HepG2 (cell line): ENCODE data around the gene CEBPE. TPM values are rescaled to one million over a fixed set of nuclear protein-coding genes. Genes with fewer than 3 reads are reported as not detected.

ENCODE experiments used
- ATAC-seq: fragments of 200-7000 bp; cut with Tn5 transposase; 3 replicates; pipeline ENCODE4 v1.9.1; 2020; ENCODE audit warnings: mild to moderate bottlenecking, moderate library complexity
- BruUV-seq: library from RNA; stranded (reverse); fragments of 400-500 nt; replicated peaks from 2 replicates; lab custom pipeline; 2021; lab: Mats Ljungman, UMichigan
- CTCF ChIA-PET: fragments of 300-600 bp; formaldehyde crosslinking; extraction: SDS; loops from one replicate; lab custom pipeline; 2021; ENCODE audit warnings: low total read pairs, inconsistent platforms, low intra/inter-chr PET ratio; lab: Yijun Ruan, JAX
- POLR2A ChIA-PET: fragments of 350-600 bp; sonication (Branson Sonifier 250); formaldehyde crosslinking; loops from one replicate; lab custom pipeline; 2020; ENCODE audit warnings: antibody characterized with exemption, inconsistent platforms; lab: Yijun Ruan, JAX
- DNase-seq: peaks from one replicate; pipeline ENCODE4 v3.0.0-alpha.2; 2015; ENCODE audit warnings: low spot score
- FAIRE-seq: peaks from 3 replicates; lab custom pipeline; 2011; peaks lifted over from hg19 to GRCh38; lab: Jason Lieb, UNC
- H2AFZ ChIP-seq: one replicate; pipeline ENCODE4 v1.6.1; 2011; ENCODE audit warnings: low read length, inconsistent platforms
- H3K27ac ChIP-seq: fragments of 300-600 bp; 3 replicates; pipeline ENCODE4 v1.8.0; 2011; ENCODE audit warnings: mixed run types, mild to moderate bottlenecking, mixed read lengths, low read length, inconsistent platforms; ENCODE audit not compliant: insufficient read depth; ENCODE audit errors: extremely low read length
- H3K27me3 ChIP-seq, 2 experiments: fragments of 200-600 bp in 1 of 2; 2 replicates in 1 of 2; 3 replicates in 1 of 2; pipeline versions ENCODE4 v1.6.0 to v1.8.0; 2011; ENCODE audit warnings: low read length in 2 of 2, mild to moderate bottlenecking in 2 of 2, moderate library complexity in 2 of 2, inconsistent platforms in 1 of 2; ENCODE audit not compliant: insufficient read depth in 2 of 2, control insufficient read depth in 1 of 2
- H3K36me3 ChIP-seq, 2 experiments: fragments of 200-600 bp in 1 of 2; replicated peaks in 1 of 2; 2 replicates in 1 of 2; 3 replicates in 1 of 2; pipeline versions ENCODE4 v1.5.1 to v1.8.0; 2011; ENCODE audit warnings: low read length in 2 of 2, inconsistent platforms in 1 of 2; ENCODE audit not compliant: insufficient read depth in 2 of 2, control insufficient read depth in 1 of 2
- H3K4me1 ChIP-seq: 2 replicates; pipeline ENCODE4 v1.5.1; 2012; ENCODE audit warnings: low read length, inconsistent platforms; ENCODE audit not compliant: insufficient read depth
- H3K4me2 ChIP-seq: 2 replicates; pipeline ENCODE4 v1.6.0; 2011; ENCODE audit warnings: low read depth, low read length, inconsistent platforms
- H3K4me3 ChIP-seq, 3 experiments: fragments of 200-600 bp in 1 of 3; sonication (generic), shearing (Covaris generic) in 1 of 3; replicated peaks in 1 of 3; 2 replicates each; pipeline ENCODE4 v1.5.1; 2011 to 2016; ENCODE audit warnings: low read length in 3 of 3, inconsistent platforms in 2 of 3, low read depth in 2 of 3, mild to moderate bottlenecking in 2 of 3, control low read depth in 1 of 3, mixed read lengths in 1 of 3; ENCODE audit not compliant: insufficient read depth in 1 of 3
- H3K79me2 ChIP-seq: one replicate; pipeline ENCODE4 v1.6.1; 2011; ENCODE audit warnings: low read length, inconsistent platforms; ENCODE audit not compliant: insufficient read depth
- H3K9ac ChIP-seq: 2 replicates; pipeline ENCODE4 v1.6.0; 2011; ENCODE audit warnings: mild to moderate bottlenecking, low read depth, low read length, inconsistent platforms; ENCODE audit not compliant: insufficient read depth
- H3K9me3 ChIP-seq: 2 replicates; pipeline ENCODE4 v1.5.1; 2012; ENCODE audit warnings: mild to moderate bottlenecking, low read length
- H4K20me1 ChIP-seq: 2 replicates; pipeline ENCODE4 v1.6.0; 2011; ENCODE audit warnings: inconsistent platforms, mild to moderate bottlenecking, low read length, moderate library complexity; ENCODE audit not compliant: insufficient read depth
- FOXC1 ChIP-seq: sonication (generic); formaldehyde crosslinking; IDR thresholded peaks from 2 replicates; pipeline ENCODE4 v1.8.0; 2022; ENCODE audit warnings: mild to moderate bottlenecking, missing genetic modification reagents, borderline replicate concordance
- NCOA2 ChIP-seq: sonication (generic); formaldehyde crosslinking; IDR thresholded peaks from 2 replicates; pipeline ENCODE4 v1.8.0; 2022; ENCODE audit warnings: inconsistent platforms
- RBFOX2 ChIP-seq: fragments of 200-400 bp; formaldehyde crosslinking; IDR thresholded peaks from 2 replicates; pipeline ENCODE4 v1.6.1; 2017; ENCODE audit warnings: low read depth, mild to moderate bottlenecking, low read length
- RBM22 ChIP-seq: fragments of 200-400 bp; formaldehyde crosslinking; optimal IDR thresholded peaks from 2 replicates; pipeline ENCODE3; 2017; ENCODE audit warnings: mild to moderate bottlenecking, low read length, moderate library complexity
- RXRA ChIP-seq: sonication (generic); formaldehyde crosslinking; IDR thresholded peaks from 2 replicates; pipeline ENCODE4 v1.5.1; 2020; ENCODE audit warnings: missing genetic modification reagents
- SP4 ChIP-seq: sonication (generic); formaldehyde crosslinking; IDR thresholded peaks from 2 replicates; pipeline ENCODE4 v1.8.1; 2023; ENCODE audit warnings: mild to moderate bottlenecking, missing genetic modification reagents
- SPEN ChIP-seq: sonication (generic); formaldehyde crosslinking; IDR thresholded peaks from 2 replicates; pipeline ENCODE4 v1.5.1; 2020; ENCODE audit warnings: low read depth, mild to moderate bottlenecking, missing genetic modification reagents
- TEF ChIP-seq: sonication (generic); formaldehyde crosslinking; IDR thresholded peaks from 2 replicates; pipeline ENCODE4 v1.5.0; 2020; ENCODE audit warnings: missing genetic modification reagents
- ZFP82 ChIP-seq: sonication (generic); formaldehyde crosslinking; IDR thresholded peaks from 2 replicates; pipeline ENCODE4 v1.5.1; 2020; ENCODE audit warnings: mild to moderate bottlenecking, missing genetic modification reagents, borderline replicate concordance
- ZMYM3 ChIP-seq: sonication (generic); formaldehyde crosslinking; IDR thresholded peaks from 2 replicates; pipeline ENCODE4 v1.5.1; 2020; ENCODE audit warnings: mild to moderate bottlenecking, missing genetic modification reagents
- ZNF329 ChIP-seq: sonication (generic); formaldehyde crosslinking; IDR thresholded peaks from 2 replicates; pipeline ENCODE4 v1.9.0; 2021; ENCODE audit warnings: low read depth, mild to moderate bottlenecking, missing genetic modification reagents
- ZNF672 ChIP-seq: sonication (generic); formaldehyde crosslinking; IDR thresholded peaks from 2 replicates; pipeline ENCODE4 v1.8.1; 2022; ENCODE audit warnings: missing genetic modification reagents
- ZNF75D ChIP-seq: sonication (generic); formaldehyde crosslinking; IDR thresholded peaks from 2 replicates; pipeline ENCODE4 v1.8.1; 2023; ENCODE audit warnings: missing genetic modification reagents, mild to moderate bottlenecking, borderline replicate concordance
- ZNF780A ChIP-seq: sonication (generic); formaldehyde crosslinking; IDR thresholded peaks from 2 replicates; pipeline ENCODE4 v1.8.0; 2022; ENCODE audit warnings: mild to moderate bottlenecking, missing genetic modification reagents, moderate library complexity
- ZNF816 ChIP-seq: sonication (generic); formaldehyde crosslinking; IDR thresholded peaks from 2 replicates; pipeline ENCODE4 v1.8.0; 2022; ENCODE audit warnings: missing genetic modification reagents, mild to moderate bottlenecking, borderline replicate concordance
- WGBS: methylation state at CpG from one replicate; pipeline ENCODE4 v1.1.6; 2017; ENCODE audit warnings: low lambda C conversion rate; 5-methylcytosine and 5-hydroxymethylcytosine counted together
- in situ Hi-C: cut with HindIII; loops from 2 replicates; pipeline ENCODE4 v1.10.0; 2017; ENCODE audit warnings: low pct_unique_long_range_greater_than_20kb; ENCODE audit not compliant: extremely low pct_ligation_motif_present
- intact Hi-C: fragments of 100-400 bp; cut with micrococcal nuclease; formaldehyde crosslinking; loops from one replicate; pipeline ENCODE4 v1.10.0; 2022; ENCODE audit not compliant: unreplicated experiment
- polyA plus RNA-seq, 8 experiments: library from polyadenylated mRNA; depleted of rRNA in 3 of 8; stranded (reverse) in 7 of 8; unstranded in 1 of 8; fragments of >200 nt; fragmentation: Illumina TruSeq in 4 of 8; extraction: Trizol in 4 of 8; gene quantifications; 2 replicates each; pipeline versions ENCODE4 v1.2.1 to v1.2.3, GENCODE V29; 2011 to 2016; ENCODE audit warnings: low read depth in 4 of 8, missing spikeins in 1 of 8, mixed read lengths in 1 of 8; ENCODE audit not compliant: insufficient read depth in 1 of 8
- total RNA-seq, 5 experiments: library from RNA; depleted of rRNA; stranded (reverse); fragments of >200 nt; fragmentation: Illumina TruSeq; extraction: Trizol; gene quantifications; 2 replicates each; pipeline ENCODE4 v1.2.3, GENCODE V29; 2016; ENCODE audit warnings: low read depth in 1 of 5
- TF ChIP-seq, protein P1 (sequence below): IDR thresholded peaks from 2 replicates; pipeline ENCODE4 v1.6.1; 2016; ENCODE audit warnings: low read depth, borderline replicate concordance
- TF ChIP-seq, protein P2 (sequence below): sonication (generic); formaldehyde crosslinking; IDR thresholded peaks from 2 replicates; pipeline ENCODE4 v1.5.1; 2020; ENCODE audit warnings: missing genetic modification reagents, mild to moderate bottlenecking, borderline replicate concordance
- TF ChIP-seq, protein P3 (sequence below): IDR thresholded peaks from 2 replicates; pipeline ENCODE4 v1.6.1; 2016; ENCODE audit warnings: missing compliant biosample characterization, missing genetic modification reagents, borderline replicate concordance

Gene CEBPE
- total and polyA plus RNA-seq, 2 of the 13 experiments (the other 11 are each of a cell fraction or from before 2014, with no cell fraction given): 0.09 to 0.11 TPM

GRCh38 chr14:23074906-23075305, 44.1 kb downstream of the CEBPE start:
- H4K20me1 ChIP-seq: peaks cover 9% of the 10 kb centered on the region; the same call in 1 of the 2 replicates
- 99% methylated on average over 1 of the region's 1 CpG for WGBS
- intact Hi-C loops: no loop called here
- no peak overlapping the region for H3K9ac ChIP-seq
- H3K27ac ChIP-seq: no peak overlapping the region
- in situ Hi-C loops: no loop called here
- peaks cover 23% of the 10 kb centered on the region for H3K4me1 ChIP-seq
- H3K4me2 ChIP-seq: no peak overlapping the region
- peaks cover 18% of the 10 kb centered on the region for H3K79me2 ChIP-seq
- ChIA-PET CTCF (no interaction called here), POLR2A (interaction anchor here (1.1 to 5.6 kb wide), 2 partner anchors 20 to 247 kb away, joined by 3 to 146 read pairs; partner anchors contain the start of genes ACIN1 and C14orf119)
- DNase-seq (no peak), FAIRE-seq (no peak)
- BruUV-seq: no TSS peak
- H3K4me3 ChIP-seq: no peak overlapping the region
- TF ChIP-seq ZNF780A (CRISPR knock-in tag) (no peak), SPEN (CRISPR knock-in tag) (no peak), RXRA (CRISPR knock-in tag) (no peak), SP4 (CRISPR knock-in tag) (no peak), FOXC1 (CRISPR knock-in tag) (no peak), RBM22 (peak; percentile 79), NCOA2 (CRISPR knock-in tag) (no peak), RBFOX2 (0 out of 2 replicates have a peak, but pooled peaks have one; percentile 39), ZFP82 (CRISPR knock-in tag) (0 out of 2 replicates have a peak, but pooled peaks have one; percentile 52), ZNF75D (CRISPR knock-in tag) (no peak), ZNF816 (CRISPR knock-in tag) (0 out of 2 replicates have a peak, but pooled peaks have one; percentile 54), ZNF672 (CRISPR knock-in tag) (no peak), ZMYM3 (no peak), TEF (CRISPR knock-in tag) (no peak), ZNF329 (CRISPR knock-in tag) (no peak)
- TF ChIP-seq, protein P1, sequence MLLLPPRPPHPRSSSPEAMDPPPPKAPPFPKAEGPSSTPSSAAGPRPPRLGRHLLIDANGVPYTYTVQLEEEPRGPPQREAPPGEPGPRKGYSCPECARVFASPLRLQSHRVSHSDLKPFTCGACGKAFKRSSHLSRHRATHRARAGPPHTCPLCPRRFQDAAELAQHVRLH (CRISPR knock-in tag): no peak
- TF ChIP-seq, protein P2, sequence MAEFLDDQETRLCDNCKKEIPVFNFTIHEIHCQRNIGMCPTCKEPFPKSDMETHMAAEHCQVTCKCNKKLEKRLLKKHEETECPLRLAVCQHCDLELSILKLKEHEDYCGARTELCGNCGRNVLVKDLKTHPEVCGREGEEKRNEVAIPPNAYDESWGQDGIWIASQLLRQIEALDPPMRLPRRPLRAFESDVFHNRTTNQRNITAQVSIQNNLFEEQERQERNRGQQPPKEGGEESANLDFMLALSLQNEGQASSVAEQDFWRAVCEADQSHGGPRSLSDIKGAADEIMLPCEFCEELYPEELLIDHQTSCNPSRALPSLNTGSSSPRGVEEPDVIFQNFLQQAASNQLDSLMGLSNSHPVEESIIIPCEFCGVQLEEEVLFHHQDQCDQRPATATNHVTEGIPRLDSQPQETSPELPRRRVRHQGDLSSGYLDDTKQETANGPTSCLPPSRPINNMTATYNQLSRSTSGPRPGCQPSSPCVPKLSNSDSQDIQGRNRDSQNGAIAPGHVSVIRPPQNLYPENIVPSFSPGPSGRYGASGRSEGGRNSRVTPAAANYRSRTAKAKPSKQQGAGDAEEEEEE: no peak
- TF ChIP-seq, protein P3, sequence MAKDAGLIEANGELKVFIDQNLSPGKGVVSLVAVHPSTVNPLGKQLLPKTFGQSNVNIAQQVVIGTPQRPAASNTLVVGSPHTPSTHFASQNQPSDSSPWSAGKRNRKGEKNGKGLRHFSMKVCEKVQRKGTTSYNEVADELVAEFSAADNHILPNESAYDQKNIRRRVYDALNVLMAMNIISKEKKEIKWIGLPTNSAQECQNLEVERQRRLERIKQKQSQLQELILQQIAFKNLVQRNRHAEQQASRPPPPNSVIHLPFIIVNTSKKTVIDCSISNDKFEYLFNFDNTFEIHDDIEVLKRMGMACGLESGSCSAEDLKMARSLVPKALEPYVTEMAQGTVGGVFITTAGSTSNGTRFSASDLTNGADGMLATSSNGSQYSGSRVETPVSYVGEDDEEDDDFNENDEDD (CRISPR knock-in tag): no peak
- TF ChIP-seq, all 625 proteins: peak for 4
- H2AFZ ChIP-seq: no peak overlapping the region
- H3K9me3 ChIP-seq: no peaks in the 10 kb centered on the region
- no peak for ATAC-seq
- H3K36me3 ChIP-seq: peaks cover 52 to 76% of the 10 kb centered on the region in 2 experiments
- no peaks in the 10 kb centered on the region; a peak in 1 of 5 replicates for H3K27me3 ChIP-seq
